ENCODE results near the gene C19orf81.

The C19orf81 gene

DNA sequence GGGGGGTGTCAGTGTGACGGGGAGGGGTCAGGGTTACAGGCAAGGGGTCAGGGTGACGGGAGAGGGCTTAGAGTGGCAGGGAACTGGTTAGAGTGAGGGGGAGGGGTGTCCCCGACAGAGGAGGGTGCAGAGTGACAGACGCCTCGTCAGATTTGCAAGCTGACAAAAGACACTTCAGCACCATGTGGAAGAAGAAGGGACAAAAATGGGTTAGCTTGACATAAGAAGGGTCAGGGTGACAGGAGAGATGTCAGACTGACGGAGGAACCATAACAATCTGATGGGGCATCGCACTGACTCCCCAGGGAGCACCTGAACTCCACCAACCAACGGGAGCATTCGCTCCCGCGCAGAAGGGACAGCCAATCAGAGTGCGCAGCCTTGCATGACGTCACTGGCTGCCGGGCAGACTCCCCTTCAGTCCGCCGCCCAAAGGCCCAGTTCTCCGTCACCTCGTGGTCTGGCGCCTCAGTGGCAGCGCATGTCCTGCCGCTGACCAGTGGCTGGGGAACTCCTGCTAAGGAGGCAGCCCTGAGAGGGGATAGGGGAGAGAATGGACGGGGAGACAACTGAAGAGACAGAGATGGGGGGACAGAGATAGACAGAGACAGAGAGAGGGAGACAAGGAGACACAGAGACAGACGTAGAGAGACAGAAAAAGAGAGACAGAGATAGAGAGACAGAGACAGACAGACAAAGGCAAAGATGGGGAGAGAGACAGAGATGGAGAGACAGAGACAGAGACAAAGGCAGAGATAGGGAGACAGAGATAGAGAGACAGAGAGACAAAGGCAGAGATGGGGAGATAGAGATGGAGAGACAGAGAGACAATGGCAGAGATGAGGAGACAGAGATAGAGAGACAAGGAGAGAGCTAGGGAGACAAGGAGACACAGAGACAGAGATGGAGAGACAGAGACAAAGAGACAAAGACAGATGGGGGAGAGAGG lies 30.2 kb downstream of the C19orf81 start:
- no peak for DNase-seq (ENCODE audit: low read depth, low spot score)

DNA sequence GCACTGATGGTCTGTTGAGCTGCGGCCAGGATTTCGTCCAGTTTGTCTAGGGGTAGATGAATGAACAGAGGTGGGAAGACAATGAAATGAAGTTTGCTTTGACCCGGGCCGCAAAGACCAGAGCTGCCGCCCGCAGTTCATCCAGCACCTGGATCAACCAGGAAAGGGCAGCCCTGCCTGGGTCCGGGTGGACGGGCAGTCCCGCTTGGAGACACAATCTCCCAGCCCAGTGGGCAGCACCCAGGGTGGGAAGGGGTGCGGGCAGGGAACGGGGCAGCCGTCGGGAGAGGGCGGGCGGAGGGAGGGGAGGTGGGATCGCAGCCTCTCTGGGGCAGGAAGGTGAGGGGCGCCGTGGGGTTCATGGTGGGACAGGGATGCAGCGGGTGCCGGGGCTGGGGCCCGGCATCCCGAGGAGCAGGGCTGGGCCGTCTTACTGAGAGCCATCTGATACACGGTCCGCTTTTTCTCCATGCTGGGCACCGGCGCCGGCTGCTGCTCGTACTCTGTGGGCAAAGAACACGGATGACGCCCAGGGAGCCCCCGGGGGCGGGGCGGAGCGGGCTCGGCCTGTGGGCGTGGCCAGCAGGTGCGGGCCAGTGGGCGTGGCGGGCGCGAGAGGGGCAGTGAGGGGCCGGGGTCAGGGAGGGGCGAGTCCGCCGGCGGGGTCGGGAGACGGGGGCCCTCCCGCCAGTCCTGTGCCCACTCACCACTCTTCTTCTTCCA lies 37.2 kb downstream of the C19orf81 start:
- no peak for DNase-seq (ENCODE audit: low read depth, low spot score)

DNA sequence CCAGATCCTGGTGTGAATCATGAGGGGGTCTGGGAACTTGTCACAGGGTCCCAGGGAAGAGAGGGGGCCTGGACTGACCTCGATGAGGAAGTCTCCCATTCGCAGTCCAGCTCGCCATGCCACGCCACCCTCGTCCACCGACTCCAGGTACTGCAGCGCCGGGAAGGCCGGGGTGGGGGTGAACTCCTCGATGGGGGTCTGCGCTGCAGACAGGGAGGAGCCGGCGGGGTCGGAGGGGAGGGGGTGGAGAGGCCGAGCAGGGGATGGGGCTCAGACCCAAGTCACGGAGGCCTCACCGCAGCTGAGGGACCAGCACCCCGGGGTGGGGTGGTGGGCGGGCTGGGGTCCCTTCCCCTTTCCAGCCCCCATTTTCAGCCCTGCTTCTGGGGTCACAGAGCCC lies 39.5 kb downstream of the C19orf81 start:
- no peak for DNase-seq (ENCODE audit: low read depth, low spot score)

DNA sequence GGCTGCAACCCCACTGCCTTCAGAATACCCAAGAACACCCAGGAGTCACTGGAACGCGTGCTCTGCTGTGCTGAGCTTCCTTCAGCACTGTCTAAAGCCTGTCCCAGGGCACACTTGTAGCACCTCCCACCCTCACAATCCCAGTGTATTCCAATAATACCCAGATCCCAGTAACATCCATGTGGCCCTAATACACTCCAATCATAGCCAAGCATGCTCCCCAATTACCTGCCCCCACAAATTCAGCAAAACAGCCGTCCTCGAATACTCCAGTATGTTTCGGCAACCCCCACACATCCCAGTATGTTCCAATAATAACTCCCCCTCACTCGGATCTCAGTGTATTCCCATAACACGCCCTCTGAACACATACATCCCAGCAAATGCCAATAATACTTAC lies 41.2 kb downstream of the C19orf81 start:
- DNase-seq (ENCODE audit: low read depth, low spot score), result no peak

DNA sequence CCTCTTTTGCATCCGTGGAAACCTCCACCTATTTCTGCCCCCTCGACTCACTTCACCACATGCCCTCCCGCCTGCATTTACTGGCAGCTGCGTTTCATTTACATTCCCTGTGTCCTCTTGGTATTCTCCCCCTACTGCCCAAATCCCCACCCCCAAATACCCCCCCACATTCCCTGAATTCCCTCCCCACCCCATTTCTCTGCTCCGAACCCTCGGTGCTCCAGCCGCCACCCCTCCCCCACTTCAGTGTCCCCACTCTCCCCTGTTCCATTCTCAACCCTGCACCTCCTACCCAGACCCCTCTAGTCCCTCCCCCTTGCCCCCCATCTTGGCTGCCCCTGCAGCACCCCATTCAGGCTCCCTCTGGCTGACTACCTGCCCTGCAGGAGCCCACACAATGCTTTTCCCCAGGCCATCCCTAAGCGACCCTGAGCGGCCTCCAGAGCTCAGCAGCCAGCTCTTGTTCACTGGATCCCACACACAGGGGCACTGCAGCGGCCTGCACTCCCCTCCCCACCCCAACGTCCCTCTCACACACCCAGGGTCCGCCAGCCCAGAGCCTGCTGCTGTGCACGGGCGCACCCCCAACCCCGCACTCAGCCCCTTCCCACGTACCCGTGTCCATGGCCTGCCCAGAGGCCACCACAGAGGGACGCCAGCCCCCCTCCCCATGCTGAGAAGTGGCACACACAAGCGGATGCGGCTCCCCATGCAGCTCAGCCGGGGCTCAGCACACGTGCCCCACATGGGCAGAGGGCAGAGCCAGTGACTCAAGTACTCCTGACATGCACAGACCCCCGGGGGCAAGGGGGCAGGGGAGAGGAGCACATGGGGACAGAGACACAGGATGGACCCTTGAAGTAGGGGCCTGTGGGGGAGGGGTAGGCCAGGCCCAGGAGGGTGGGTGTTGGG lies 44.1 kb downstream of the C19orf81 start:
- no peak for DNase-seq (ENCODE audit: low read depth, low spot score)

DNA sequence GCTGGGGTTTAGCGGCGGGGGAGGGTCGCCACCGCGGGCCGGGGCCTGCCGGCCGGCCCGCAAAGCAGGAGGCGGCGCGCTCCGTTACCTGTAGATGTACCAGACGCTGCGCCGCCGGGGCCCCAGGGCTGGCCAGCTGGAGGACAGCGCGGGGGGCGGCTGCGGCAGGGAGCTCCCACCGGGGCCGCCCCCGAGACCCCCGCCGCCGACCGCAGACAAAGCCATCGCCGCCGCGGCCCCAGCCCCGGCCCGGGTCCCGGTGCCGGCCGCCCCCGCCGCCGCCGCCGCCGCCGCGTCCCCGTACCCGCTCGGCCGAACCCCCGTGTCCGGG lies 45.5 kb downstream of the C19orf81 start:
- DNase-seq (ENCODE audit: low read depth, low spot score), result no peak

DNA sequence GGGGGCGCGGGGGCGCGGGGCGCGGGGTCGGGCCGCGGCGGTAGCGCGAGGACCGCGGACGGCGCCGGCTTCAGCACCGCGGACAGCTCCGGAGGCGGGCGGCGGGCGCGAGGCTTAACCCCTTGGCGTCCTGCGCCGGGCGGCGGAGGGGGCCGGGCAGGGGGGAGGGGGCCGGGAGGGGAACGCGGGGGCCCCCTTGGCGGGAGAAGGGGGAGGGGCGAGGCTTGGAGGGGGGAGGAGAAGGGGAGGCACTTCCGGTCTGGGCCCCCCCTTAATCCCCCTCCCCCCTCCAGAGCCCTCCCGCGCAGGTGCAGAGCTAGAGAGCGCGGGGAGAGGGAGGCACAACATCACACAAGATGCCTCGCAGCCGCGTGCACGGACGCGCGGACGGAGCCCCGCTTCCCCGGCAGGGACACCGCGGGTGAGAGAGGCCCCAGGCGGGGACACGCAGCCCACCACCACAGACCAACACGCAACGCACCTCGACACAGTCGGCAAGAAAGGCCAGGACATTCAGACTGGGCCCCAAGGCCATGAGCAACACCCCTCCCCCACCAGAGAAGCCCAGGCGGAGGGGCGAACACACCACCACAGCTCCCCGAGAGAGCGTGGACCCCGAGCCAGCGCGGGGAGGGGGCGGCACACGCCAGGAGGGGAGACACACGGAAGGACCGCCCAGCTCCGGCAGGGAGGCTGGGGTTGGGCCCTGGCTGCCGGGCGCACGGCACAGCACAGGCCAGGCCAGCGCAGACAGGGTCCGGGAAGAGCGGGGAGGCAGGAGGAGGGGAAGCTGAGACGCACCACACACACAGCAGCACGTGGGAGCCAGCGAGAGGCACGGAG lies 46.2 kb downstream of the C19orf81 start:
- no peak for DNase-seq (ENCODE audit: low read depth, low spot score)

DNA sequence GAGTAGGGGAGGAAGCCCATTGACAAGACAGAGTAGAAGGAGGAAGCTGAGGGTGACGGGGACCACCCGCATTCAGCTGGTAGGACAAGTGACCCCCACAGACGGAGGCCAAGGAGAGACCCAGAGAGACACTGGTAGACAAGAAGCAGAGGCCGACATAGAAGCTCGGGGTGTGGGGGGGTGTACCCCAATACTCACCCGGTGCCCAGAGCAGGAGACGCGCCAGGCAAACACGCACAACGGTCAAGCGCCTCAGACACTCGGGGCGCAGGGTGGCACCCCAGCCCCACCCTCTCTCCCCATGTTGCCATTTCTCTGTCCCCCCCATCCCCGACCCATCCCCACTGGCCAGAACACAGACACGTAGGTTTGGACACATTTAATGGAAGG lies 46.8 kb downstream of the C19orf81 start:
- DNase-seq (ENCODE audit: low read depth, low spot score), result no peak

DNA sequence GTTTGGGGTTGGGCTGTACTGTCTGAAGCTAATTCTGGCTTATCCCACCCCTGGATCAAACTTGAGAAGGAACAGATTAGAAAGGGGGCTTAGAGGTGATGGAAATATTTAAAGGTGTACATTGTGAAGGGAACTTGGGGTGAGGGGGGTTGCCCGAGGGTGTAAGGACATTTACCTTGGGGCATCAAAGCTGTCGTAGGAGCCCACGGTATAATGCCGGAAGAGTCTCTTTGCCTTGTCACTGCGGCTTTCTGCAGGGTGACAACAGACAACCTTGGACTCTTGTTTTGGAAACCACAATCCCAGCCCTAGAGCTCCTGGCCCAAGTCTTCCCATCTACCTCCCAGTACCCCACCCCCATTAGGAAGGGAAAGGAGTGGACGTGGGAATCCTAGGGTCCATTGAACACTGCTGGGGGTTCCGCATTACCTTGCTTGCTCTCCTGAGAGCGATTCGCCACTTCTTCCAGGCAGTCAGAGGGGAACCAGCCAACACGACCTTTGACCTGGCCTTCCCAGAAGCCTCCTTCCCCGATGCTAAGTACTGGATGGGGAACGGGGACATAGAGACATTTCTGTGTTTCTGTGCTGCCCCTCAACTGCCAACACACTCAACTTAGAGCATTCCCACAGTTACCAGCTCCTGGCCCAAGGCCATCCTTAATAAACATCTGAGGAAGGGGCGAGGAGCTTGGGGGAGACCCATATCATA lies 48.3 kb downstream of the C19orf81 start:
- no peak for DNase-seq (ENCODE audit: low read depth, low spot score)

DNA sequence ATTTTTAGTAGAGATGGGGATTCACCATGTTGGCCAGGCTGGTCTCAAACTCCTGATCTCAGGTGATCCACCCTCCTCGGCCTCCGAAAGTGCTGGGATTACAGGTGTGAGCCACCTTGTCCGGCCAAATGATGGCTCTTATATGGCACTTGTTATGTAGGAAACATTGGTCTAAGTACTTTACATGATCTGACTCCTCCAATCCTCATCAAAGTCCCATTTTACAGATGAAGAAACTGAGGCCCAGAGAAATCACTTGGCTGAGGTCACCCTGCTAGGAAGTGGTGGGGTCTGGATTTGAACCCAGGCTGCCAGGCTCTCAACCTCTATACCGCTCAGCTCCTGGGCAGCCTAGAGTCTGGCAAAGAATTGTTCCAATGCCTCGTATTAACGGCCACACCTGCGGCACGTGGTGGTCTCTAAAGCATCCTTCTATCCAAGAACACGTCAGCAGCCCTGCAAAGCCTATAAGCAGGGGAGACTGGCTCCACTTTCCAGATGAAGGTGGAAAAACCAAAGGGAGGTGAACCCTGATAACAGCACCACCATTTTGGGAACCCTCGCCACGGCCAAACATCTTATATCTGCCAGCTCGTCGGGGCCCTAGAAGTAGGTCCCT lies 52.2 kb downstream of the C19orf81 start:
- DNase-seq (ENCODE audit: low read depth, low spot score), result no peak

DNA sequence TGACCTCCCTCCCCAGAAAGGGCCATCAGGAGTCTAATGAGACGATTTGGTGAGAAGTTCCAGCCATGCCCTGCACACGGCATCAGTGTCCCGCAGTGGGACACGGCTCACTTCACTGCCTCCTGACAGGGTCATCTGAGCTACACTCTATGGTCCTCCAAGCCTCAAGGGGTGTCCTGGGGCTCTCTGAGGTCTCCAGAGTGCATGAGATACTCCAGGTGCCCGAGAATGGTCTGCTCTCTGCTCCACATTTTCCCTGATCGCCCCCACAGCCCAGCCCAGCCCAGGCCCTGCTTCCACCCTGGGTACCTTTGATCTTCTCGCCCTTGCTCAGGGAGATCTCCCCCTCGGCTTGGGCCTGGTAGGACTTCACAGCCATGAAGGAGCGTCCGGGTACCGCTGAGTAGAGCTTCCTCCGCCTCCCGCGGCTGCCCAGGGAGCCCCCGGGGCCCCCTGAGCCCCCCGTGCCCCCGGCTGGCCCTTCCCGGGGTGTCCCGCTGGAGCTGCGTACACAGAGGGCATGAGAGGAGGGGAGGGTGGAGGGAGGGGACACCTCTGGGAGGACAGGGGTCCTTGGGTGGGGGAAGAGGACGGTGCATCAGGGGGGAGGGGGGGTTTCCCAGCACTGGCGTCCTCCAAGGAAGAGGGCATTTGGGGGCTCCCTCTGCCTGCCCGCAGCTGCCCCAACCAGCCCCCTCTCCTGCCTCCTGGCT lies 53.1 kb downstream of the C19orf81 start:
- no peak for DNase-seq (ENCODE audit: low read depth, low spot score)

DNA sequence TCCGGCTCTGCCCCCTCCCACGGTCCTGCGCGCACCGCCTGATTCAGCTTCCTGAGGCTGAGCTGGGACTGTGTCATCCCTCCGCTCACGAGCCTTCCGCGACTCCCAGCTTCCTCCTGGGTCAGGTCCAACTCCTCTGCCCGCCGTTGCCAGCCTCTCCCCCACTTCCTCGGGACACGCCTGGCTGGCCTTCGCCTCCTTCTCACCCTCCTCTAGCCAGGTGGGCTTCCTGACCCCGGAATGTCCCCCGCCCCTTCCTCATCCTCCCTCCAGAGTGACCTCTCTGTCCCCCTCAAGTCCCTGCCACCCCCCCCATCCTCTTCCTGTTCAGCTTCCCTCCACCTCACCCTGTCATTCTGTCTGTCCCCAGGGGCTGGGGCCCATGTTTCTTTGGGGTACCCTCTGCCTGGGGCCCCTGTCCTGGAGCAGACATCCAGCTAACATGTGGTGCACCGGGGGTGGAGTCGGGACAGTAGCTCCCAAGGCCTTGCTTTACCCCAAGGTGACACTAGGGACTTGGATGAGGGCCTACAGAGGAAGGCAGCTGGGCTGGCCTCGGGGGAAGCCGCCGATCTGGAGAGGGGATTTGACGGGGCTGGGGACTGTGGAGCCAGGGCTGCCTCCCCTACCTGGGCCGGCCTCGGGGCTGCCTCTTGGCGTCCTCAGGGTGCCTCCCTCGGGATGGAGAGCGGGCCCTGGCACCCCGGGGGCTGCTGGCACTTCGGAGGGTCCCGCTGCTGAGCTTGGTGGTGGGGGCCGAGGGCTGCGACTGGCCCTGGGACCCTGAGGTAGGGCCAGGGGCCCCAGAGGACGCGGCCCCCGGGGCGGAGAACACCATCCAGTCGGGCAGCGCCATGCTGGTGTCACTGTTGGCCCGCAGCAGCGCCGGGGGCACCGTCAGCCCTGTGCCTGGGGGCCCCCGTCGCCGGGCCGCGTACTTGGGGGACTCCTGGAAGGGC lies 53.9 kb downstream of the C19orf81 start:
- DNase-seq (ENCODE audit: low read depth, low spot score), result no peak

DNA sequence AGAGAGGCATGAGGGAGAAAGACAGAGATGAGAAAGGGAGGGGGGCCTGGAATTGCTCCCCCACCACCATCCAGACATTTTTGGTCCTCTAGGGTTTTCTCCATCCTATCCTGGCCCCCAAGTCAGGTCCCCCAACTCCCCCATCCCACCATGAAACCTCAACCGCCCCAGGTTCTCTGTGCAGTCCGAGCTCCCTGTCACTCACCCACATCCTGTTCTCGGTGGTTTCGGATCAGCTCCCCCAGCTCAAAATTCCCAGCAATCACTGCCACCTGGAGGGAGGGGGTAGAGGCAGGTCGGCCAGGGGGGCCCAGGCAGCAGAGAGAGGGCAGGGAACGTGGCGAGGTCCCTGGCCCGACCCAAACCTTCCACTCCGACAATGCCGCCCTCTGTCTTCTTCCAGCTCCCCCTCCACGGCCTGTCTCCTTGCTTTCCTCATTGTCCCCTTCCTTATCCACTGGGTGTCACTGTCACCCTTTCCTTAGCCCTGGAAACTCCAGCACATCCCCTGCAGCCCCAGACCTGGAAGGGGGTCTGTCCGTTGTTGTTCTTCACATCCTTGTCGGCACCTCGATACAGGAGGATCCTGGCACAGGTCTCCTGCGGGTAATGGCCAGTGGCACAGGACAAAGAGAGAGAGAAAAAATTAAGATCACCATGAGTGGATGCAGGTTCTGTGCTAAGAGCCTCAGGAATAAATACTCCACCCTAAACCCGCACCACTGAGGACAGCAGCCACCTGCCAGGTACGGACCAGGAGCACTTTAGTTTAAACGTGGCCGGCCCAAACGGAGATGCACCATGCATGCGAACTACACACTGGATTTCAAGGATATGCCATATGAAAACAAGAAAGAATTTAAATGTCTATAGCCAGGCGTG lies 54.9 kb downstream of the C19orf81 start:
- no peak for DNase-seq (ENCODE audit: low read depth, low spot score)

DNA sequence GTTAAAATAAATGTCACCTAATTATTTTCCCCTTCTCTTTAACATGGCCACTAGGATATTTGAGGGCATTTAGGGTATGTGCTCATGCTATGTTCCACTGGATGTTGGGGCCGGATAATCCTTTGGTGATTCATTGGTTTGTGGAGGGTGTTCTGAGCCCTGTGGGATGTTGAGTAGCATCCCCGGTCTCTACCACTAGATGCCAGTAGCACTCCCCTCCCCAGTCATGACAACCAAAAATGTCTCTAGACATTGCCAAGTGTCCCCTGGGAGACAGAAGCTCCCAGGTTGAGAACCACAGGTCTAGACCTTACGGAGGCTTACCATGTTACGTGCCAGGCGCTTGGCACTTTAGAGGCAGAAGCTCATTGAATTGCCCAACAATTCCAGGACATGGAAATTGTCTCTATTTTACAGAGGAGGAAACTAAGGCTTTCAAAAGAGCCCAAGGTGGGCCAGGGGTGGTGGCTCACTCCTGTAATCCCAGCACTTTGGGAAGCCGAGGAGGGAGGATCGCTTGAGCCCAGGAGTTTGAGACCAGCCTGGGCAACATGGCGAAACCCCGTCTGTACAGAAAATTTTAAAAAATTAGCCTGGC lies 56.3 kb downstream of the C19orf81 start:
- DNase-seq (ENCODE audit: low read depth, low spot score), result no peak

DNA sequence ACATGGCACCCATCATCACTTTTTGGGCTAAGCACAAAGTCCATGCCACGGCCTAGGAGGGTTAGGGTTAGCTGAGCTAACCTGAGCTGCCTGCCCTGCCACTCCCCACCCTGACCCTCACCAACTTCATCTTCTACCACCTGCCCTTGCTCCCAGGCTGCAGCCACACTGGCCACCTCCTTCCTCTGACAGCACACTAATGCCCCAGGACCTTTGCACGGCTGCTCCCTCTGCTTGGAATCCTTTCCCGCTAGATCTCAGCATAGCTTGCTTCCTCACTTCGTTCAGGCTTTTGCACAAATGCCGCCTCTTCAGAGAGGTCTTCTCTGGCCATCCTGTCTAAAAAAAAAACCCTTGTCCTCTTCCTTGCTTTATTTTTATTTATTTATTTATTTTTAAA lies 57.1 kb downstream of the C19orf81 start:
- DNase-seq (ENCODE audit: low read depth, low spot score), result no peak

DNA sequence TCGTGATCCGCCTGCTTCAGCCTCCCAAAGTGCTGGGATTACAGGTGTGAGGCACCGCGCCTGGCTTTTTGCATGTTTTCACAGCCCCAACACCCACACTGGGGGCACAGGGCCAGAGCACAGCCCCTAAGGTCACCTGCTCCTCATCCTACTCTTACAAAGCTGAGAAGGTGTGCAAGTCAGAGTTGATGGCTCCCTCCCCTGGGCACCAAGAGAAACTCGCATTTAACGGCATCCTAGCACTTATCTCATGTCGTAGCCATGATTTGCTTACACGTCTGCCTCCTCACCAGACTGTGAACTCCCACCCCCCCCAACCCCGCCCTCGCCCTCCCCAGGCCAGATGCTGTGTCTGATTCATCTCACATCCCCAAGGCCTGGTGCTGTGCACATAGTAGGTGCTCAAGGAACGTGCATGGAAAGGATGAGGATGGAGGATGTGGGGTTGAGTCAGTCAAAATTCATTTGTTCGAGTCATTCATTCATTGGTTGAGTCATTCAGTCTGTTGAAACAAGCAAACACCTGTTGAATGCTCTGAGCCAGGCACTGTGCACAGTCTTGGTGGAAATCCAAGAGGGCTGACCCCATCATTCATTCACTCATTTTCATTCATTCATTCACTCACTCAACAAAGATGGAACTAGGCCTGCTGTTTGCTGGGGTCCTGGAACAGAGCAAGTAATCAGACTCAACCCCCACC lies 59.1 kb downstream of the C19orf81 start:
- DNase-seq (ENCODE audit: low read depth, low spot score), result no peak

All from iPS DF 19.7 (cell line).